A549 (cell line): Measurements from ENCODE around the gene MAP3K20. TPM values are rescaled to one million over a fixed set of nuclear protein-coding genes. Genes with fewer than 3 reads are reported as not detected.
A peak's percentile ranks its signal among the peaks of the same experiment; 100 is the strongest.

Source experiments
- ATAC-seq, 2 experiments: fragments of 200-7000 bp in 1 of 2; fragments of >200 bp in 1 of 2; cut with Nextera tagmentation in 1 of 2; cut with Tn5 transposase in 1 of 2; 3 replicates each; pipeline versions ENCODE4 v1.8.0 to v1.9.1; 2018 to 2020; ENCODE audit warnings: mild to moderate bottlenecking in 1 of 2, moderate library complexity in 1 of 2
- CTCF ChIA-PET: fragments of 300-600 bp; sonication (Branson Sonifier 250); formaldehyde crosslinking; extraction: SDS; loops from one replicate; lab custom pipeline; 2021; ENCODE audit warnings: antibody characterized with exemption, inconsistent platforms; lab: Yijun Ruan, JAX
- POLR2A ChIA-PET: fragments of 350-600 bp; formaldehyde crosslinking; extraction: SDS; loops from one replicate; lab custom pipeline; 2021; ENCODE audit warnings: antibody characterized with exemption, inconsistent platforms; lab: Yijun Ruan, JAX
- DNase-seq, 2 experiments: peaks; one replicate each; pipeline versions ENCODE4 v3.0.0 to v3.0.0-alpha.2; 2011 to 2016; ENCODE audit warnings: low read depth in 1 of 2, low spot score in 1 of 2
- FAIRE-seq: peaks from 2 replicates; lab custom pipeline; 2011; peaks lifted over from hg19 to GRCh38; lab: Jason Lieb, UNC
- H3K27ac ChIP-seq, 2 experiments: fragments of >200 bp; sonication (Bioruptor Twin); formaldehyde crosslinking; 3 replicates each; pipeline ENCODE4 v1.5.1; 2016 to 2017
- H3K4me1 ChIP-seq: fragments of >200 bp; sonication (Bioruptor Twin); formaldehyde crosslinking; 3 replicates; pipeline ENCODE4 v1.6.1; 2016
- H3K4me2 ChIP-seq: fragments of >200 bp; sonication (Bioruptor Twin); formaldehyde crosslinking; 3 replicates; pipeline ENCODE4 v1.6.1; 2016
- H3K4me3 ChIP-seq: fragments of >200 bp; sonication (Bioruptor Twin); formaldehyde crosslinking; 3 replicates; pipeline ENCODE4 v1.5.1; 2016
- H3K9me3 ChIP-seq: fragments of >200 bp; sonication (Bioruptor Twin); formaldehyde crosslinking; 3 replicates; pipeline ENCODE4 v1.6.1; 2016
- ATOH8 ChIP-seq: fragments of 250-450 bp; sonication (Bioruptor Pico); IDR thresholded peaks from 2 replicates; pipeline ENCODE4 v1.5.0; 2020; ENCODE audit warnings: low read depth, mild to moderate bottlenecking, moderate library complexity
- CBX2 ChIP-seq: fragments of 200-600 bp; sonication (generic); IDR thresholded peaks from 2 replicates; pipeline ENCODE4 v1.6.1; 2016; ENCODE audit warnings: low read depth, mild to moderate bottlenecking, borderline replicate concordance
- CEBPB ChIP-seq, 2 experiments: fragments of >200 bp in 1 of 2; sonication (Bioruptor Twin) in 1 of 2; formaldehyde crosslinking in 1 of 2; IDR thresholded peaks; 2 replicates each; pipeline ENCODE4 v1.6.1; 2012 to 2016
- CHD4 ChIP-seq: fragments of 200-600 bp; sonication (generic); IDR thresholded peaks from 2 replicates; pipeline ENCODE4 v1.6.1; 2016; ENCODE audit warnings: antibody characterized with exemption, mild to moderate bottlenecking, borderline replicate concordance
- EHF ChIP-seq: fragments of 250-450 bp; sonication (Bioruptor Pico); IDR thresholded peaks from 2 replicates; pipeline ENCODE4 v1.5.0; 2020; ENCODE audit warnings: mild to moderate bottlenecking
- ELK1 ChIP-seq: fragments of 150-350 bp; IDR thresholded peaks from 2 replicates; pipeline ENCODE4 v1.6.1; 2014; ENCODE audit warnings: low read depth, mild to moderate bottlenecking, low read length
- HES2 ChIP-seq: fragments of >200 bp; sonication (Bioruptor Twin); formaldehyde crosslinking; IDR thresholded peaks from 2 replicates; pipeline ENCODE4 v1.6.1; 2016
- HOXA7 ChIP-seq: fragments of 250-450 bp; sonication (Bioruptor Pico); IDR thresholded peaks from 2 replicates; pipeline ENCODE4 v1.5.0; 2020; ENCODE audit warnings: mild to moderate bottlenecking, moderate library complexity
- HOXB5 ChIP-seq: fragments of 250-450 bp; sonication (Bioruptor Pico); IDR thresholded peaks from 2 replicates; pipeline ENCODE4 v1.5.0; 2020; ENCODE audit warnings: mild to moderate bottlenecking, moderate library complexity
- JUNB ChIP-seq: fragments of >200 bp; sonication (Bioruptor Twin); formaldehyde crosslinking; IDR thresholded peaks from 2 replicates; pipeline ENCODE4 v1.6.1; 2016
- KDM1A ChIP-seq: fragments of 200-600 bp; sonication (generic); IDR thresholded peaks from 2 replicates; pipeline ENCODE4 v1.6.1; 2016; ENCODE audit warnings: low read depth, mild to moderate bottlenecking
- MAX ChIP-seq: IDR thresholded peaks from 2 replicates; pipeline ENCODE4 v1.6.1; 2012
- MAZ ChIP-seq: fragments of 150-350 bp; IDR thresholded peaks from 2 replicates; pipeline ENCODE4 v1.6.1; 2014; ENCODE audit warnings: antibody characterized with exemption, low read depth, low read length, borderline replicate concordance
- MYC ChIP-seq: IDR thresholded peaks from 2 replicates; pipeline ENCODE4 v1.6.1; 2012; ENCODE audit warnings: mild to moderate bottlenecking, inconsistent platforms, low read length, improper control_type of control experiment, borderline replicate concordance
- NR3C1 ChIP-seq: fragments of >200 bp; sonication (Bioruptor Twin); formaldehyde crosslinking; IDR thresholded peaks from 3 replicates; pipeline ENCODE4 v1.6.1; 2017
- RCOR1 ChIP-seq: fragments of 150-350 bp; IDR thresholded peaks from 2 replicates; pipeline ENCODE4 v1.6.1; 2014; ENCODE audit warnings: antibody characterized with exemption, low read length, low read depth
- REST ChIP-seq: fragments of 200-600 bp; sonication (generic); IDR thresholded peaks from 2 replicates; pipeline ENCODE4 v1.6.1; 2016; ENCODE audit warnings: antibody characterized with exemption, mild to moderate bottlenecking, moderate library complexity
- SMC3 ChIP-seq: fragments of >200 bp; sonication (Bioruptor Twin); formaldehyde crosslinking; IDR thresholded peaks from 3 replicates; pipeline ENCODE4 v1.6.1; 2018; ENCODE audit warnings: inconsistent platforms
- SREBF2 ChIP-seq: fragments of 450-650 bp; IDR thresholded peaks from 2 replicates; pipeline ENCODE4 v1.6.1; 2014; ENCODE audit warnings: mild to moderate bottlenecking, moderate library complexity
- TFCP2L1 ChIP-seq: fragments of 250-450 bp; sonication (Bioruptor Pico); IDR thresholded peaks from 2 replicates; pipeline ENCODE4 v1.5.0; 2021; ENCODE audit warnings: mild to moderate bottlenecking
- ZFP36 ChIP-seq: fragments of 450-650 bp; IDR thresholded peaks from 2 replicates; pipeline ENCODE4 v1.6.1; 2014; ENCODE audit warnings: borderline replicate concordance; ENCODE audit not compliant: partially characterized antibody
- ZSCAN20 ChIP-seq: fragments of 250-450 bp; sonication (Bioruptor Pico); IDR thresholded peaks from 2 replicates; pipeline ENCODE4 v1.8.0; 2022; ENCODE audit warnings: mild to moderate bottlenecking, moderate library complexity
- WGBS: methylation state at CpG from one replicate; pipeline ENCODE4 v1.1.6; 2017; ENCODE audit errors: missing lambda C conversion rate; 5-methylcytosine and 5-hydroxymethylcytosine counted together
- polyA plus RNA-seq, 4 experiments: library from polyadenylated mRNA; depleted of rRNA in 3 of 4; stranded (reverse); fragments of >200 nt; fragmentation: RNase III in 1 of 4; extraction: RNeasy Plus Mini Kit Qiagen cat#74134 plus additional on column Dnase treatment in 1 of 4; gene quantifications; 2 replicates in 3 of 4; 3 replicates in 1 of 4; pipeline ENCODE4 v1.2.3, GENCODE V29; 2011 to 2017

Gene MAP3K20
- polyA plus RNA-seq, 2 of the 4 experiments (the other 2 are of a cell fraction): 34.7 to 80.7 TPM

- H3K27ac ChIP-seq: peak overlapping the region in 1 of 2 experiments; percentile 70; a peak in 3 of 6 replicates
- H3K4me3 ChIP-seq: no peak overlapping the region
- H3K4me1 ChIP-seq: peaks cover 39% of the 10 kb centered on the region
- CTCF ChIA-PET: interaction anchor here (1.0 to 1.7 kb wide), 3 partner anchors 10 to 146 kb away, joined by 3 to 7 read pairs (median 4); no protein-coding TSS in a partner anchor
- 44% methylated on average over 5 of the region's 5 CpGs for WGBS
- H3K9me3 ChIP-seq: no peaks in the 10 kb centered on the region
- H3K4me2 ChIP-seq: peak overlapping the region; percentile 32; the same call in 2 of the 3 replicates
- FAIRE-seq (no peak), ATAC-seq (peak; percentile 39 to 55; a peak in 4 of 6 replicates)
- no peak for TF ChIP-seq NR3C1
- TF ChIP-seq CHD4: no peak
- TF ChIP-seq, all 56 proteins: peak for 0
- no peak for DNase-seq
- POLR2A ChIA-PET: no interaction called here
These were observed 43.6 kb downstream of the MAP3K20 start for GRCh38 chr2:173119069-173119807.

GRCh38 chr2:173119944-173120343, 44.3 kb downstream of the MAP3K20 start:
- H3K4me2 ChIP-seq: no peak overlapping the region
- ChIA-PET POLR2A (no interaction called here), CTCF (no interaction called here)
- DNase-seq (no peak), FAIRE-seq (no peak), ATAC-seq (no peak)
- WGBS: 74% methylated on average over 2 of the region's 2 CpGs
- peaks cover 45% of the 10 kb centered on the region for H3K4me1 ChIP-seq
- peak overlapping the region in 1 of 2 experiments; percentile 4; a peak in 1 of 6 replicates for H3K27ac ChIP-seq
- H3K4me3 ChIP-seq: no peak overlapping the region
- TF ChIP-seq ZSCAN20 (no peak), HES2 (no peak), EHF (CRISPR knock-in tag) (no peak), MAX (no peak), MYC (no peak), KDM1A (no peak), REST (no peak), SMC3 (no peak), SREBF2 (no peak)
- no peaks in the 10 kb centered on the region for H3K9me3 ChIP-seq

GRCh38 chr2:173122936-173123335, 47.3 kb downstream of the MAP3K20 start:
- 100% methylated on average over 1 of the region's 1 CpG for WGBS
- POLR2A ChIA-PET: no interaction called here
- no peaks in the 10 kb centered on the region for H3K9me3 ChIP-seq
- ATAC-seq: no peak
- H3K4me3 ChIP-seq: no peak overlapping the region
- no peak for DNase-seq
- H3K4me2 ChIP-seq: no peak overlapping the region
- CTCF ChIA-PET: interaction anchor here (0.7 to 2.0 kb wide), 7 partner anchors 8 to 73 kb away, joined by 3 to 5 read pairs (median 3); no protein-coding TSS in a partner anchor
- no peak for FAIRE-seq
- H3K27ac ChIP-seq: no peak overlapping the region
- TF ChIP-seq RCOR1: no peak
- TF ChIP-seq HOXB5 (CRISPR knock-in tag): no peak
- no peak for TF ChIP-seq ZFP36
- TF ChIP-seq JUNB: no peak
- peaks cover 37% of the 10 kb centered on the region for H3K4me1 ChIP-seq

- no peaks in the 10 kb centered on the region for H3K9me3 ChIP-seq
- DNase-seq: no peak
- peaks cover 22% of the 10 kb centered on the region for H3K4me1 ChIP-seq
- H3K27ac ChIP-seq: peak overlapping the region; percentile 31 to 71; a peak in 4 of 6 replicates
- ChIA-PET POLR2A (no interaction called here), CTCF (interaction anchor here (0.5 to 2.0 kb wide), 5 partner anchors 10 to 1338 kb away, joined by 3 to 9 read pairs (median 4); no protein-coding TSS in a partner anchor)
- no peak overlapping the region for H3K4me3 ChIP-seq
- WGBS: 87% methylated on average over 3 of the region's 3 CpGs
- FAIRE-seq: no peak
- no peak; a peak in 2 of 6 replicates for ATAC-seq
- H3K4me2 ChIP-seq: no peak overlapping the region
- no peak for TF ChIP-seq ELK1
- no peak for TF ChIP-seq CEBPB (IDR thresholded peaks at IDR 0.05)
- TF ChIP-seq TFCP2L1: no peak
- no peak for TF ChIP-seq MAZ
- TF ChIP-seq HOXA7 (CRISPR knock-in tag): no peak
- TF ChIP-seq ATOH8 (CRISPR knock-in tag): no peak
- TF ChIP-seq CBX2: no peak
These were observed 48.8 kb downstream of the MAP3K20 start for GRCh38 chr2:173124441-173124840.
